Parathyroid adenoma (tissue), 2 donors: Measurements from ENCODE around the gene ARMH3.

Experiments used
- H2AFZ ChIP-seq: fragments of 300-600 bp; sonication (generic); one replicate; pipeline ENCODE4 v1.7.0; 2017; ENCODE audit warnings: antibody characterized with exemption, mild to moderate bottlenecking
- H3K27ac ChIP-seq: fragments of 300-600 bp; sonication (generic); one replicate; pipeline ENCODE4 v1.7.0; 2017
- H3K27me3 ChIP-seq: fragments of 300-600 bp; sonication (generic); one replicate; pipeline ENCODE4 v1.7.0; 2017; ENCODE audit warnings: low read length; ENCODE audit not compliant: control insufficient read depth, insufficient read depth
- H3K36me3 ChIP-seq: fragments of 300-600 bp; sonication (generic); one replicate; pipeline ENCODE4 v1.7.0; 2017; ENCODE audit warnings: low read length; ENCODE audit not compliant: control insufficient read depth, insufficient read depth
- H3K4me1 ChIP-seq: fragments of 300-600 bp; sonication (generic); one replicate; pipeline ENCODE4 v1.7.0; 2017; ENCODE audit warnings: control low read depth
- H3K4me2 ChIP-seq: fragments of 300-600 bp; sonication (generic); one replicate; pipeline ENCODE4 v1.7.0; 2017; ENCODE audit warnings: low read length
- H3K4me3 ChIP-seq: fragments of 300-600 bp; sonication (generic); one replicate; pipeline ENCODE4 v1.7.0; 2017; ENCODE audit warnings: low read depth, low read length
- H3K79me2 ChIP-seq: fragments of 300-600 bp; sonication (generic); one replicate; pipeline ENCODE4 v1.7.0; 2017; ENCODE audit warnings: control low read depth
- H3K9ac ChIP-seq: fragments of 300-600 bp; sonication (generic); one replicate; pipeline ENCODE4 v1.7.0; 2017; ENCODE audit warnings: mild to moderate bottlenecking
- H3K9me3 ChIP-seq: fragments of 300-600 bp; sonication (generic); one replicate; pipeline ENCODE4 v1.7.0; 2017; ENCODE audit warnings: low read length; ENCODE audit not compliant: control insufficient read depth
- TF ChIP-seq, protein P1 (sequence below): fragments of 300-600 bp; sonication (generic); IDR thresholded peaks from one replicate; pipeline ENCODE4 v1.7.0; 2017; ENCODE audit warnings: antibody characterized with exemption, mild to moderate bottlenecking
- donor health status: primary hyperparathyroidism.

ARMH3 gene

DNA sequence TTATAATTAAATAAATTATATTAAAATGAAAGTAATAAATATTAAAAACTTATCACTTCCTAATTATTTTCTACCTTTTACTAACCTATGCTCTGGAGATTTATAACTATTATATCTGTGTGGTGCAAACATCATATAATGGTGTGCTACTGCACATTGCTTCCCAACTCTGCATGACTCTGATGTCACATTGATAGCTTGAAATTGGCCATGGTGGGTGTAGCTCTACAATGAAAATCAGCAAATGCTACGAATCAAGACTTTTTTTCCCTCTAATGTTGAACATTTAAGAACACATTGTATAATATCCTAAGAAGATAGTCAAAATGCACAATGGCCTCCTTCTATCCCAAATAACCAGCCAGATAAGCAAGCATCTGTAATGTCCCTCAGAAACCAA, 99.1 kb downstream of the ARMH3 start:
- H3K79me2 ChIP-seq, result no peaks in the 10 kb centered on the region
- H2AFZ ChIP-seq, result no peak overlapping the region
- no peaks in the 10 kb centered on the region for H3K9me3 ChIP-seq
- H3K4me2 ChIP-seq, result no peak overlapping the region
- H3K4me3 ChIP-seq, result no peak overlapping the region
- TF ChIP-seq, protein P1, sequence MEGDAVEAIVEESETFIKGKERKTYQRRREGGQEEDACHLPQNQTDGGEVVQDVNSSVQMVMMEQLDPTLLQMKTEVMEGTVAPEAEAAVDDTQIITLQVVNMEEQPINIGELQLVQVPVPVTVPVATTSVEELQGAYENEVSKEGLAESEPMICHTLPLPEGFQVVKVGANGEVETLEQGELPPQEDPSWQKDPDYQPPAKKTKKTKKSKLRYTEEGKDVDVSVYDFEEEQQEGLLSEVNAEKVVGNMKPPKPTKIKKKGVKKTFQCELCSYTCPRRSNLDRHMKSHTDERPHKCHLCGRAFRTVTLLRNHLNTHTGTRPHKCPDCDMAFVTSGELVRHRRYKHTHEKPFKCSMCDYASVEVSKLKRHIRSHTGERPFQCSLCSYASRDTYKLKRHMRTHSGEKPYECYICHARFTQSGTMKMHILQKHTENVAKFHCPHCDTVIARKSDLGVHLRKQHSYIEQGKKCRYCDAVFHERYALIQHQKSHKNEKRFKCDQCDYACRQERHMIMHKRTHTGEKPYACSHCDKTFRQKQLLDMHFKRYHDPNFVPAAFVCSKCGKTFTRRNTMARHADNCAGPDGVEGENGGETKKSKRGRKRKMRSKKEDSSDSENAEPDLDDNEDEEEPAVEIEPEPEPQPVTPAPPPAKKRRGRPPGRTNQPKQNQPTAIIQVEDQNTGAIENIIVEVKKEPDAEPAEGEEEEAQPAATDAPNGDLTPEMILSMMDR, result no peak
- H3K36me3 ChIP-seq, result no peaks in the 10 kb centered on the region
- peaks cover 7% of the 10 kb centered on the region for H3K4me1 ChIP-seq
- no peaks in the 10 kb centered on the region for H3K27me3 ChIP-seq
- H3K27ac ChIP-seq, result no peak overlapping the region
- no peak overlapping the region for H3K9ac ChIP-seq

DNA sequence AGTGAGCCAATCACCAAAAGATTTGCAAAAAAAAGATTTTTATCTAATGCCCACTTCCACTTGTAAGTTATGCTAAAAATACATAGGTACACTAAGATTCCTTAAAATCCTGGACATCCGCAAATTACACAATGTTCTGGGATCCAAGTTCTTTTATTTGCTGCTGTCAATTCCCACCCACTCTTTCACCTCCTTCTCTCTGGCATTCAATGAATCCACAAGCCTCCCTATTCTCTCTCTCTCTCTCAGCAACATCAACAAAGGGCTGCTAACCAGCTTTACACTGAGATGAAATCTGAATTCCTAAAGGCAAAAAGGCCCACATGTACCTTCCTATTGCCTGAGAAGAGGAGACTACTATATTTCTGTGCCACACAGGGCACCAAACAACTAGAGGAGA, 99.9 kb downstream of the ARMH3 start:
- peaks cover 4% of the 10 kb centered on the region for H3K4me1 ChIP-seq
- no peak overlapping the region for H3K4me2 ChIP-seq
- no peaks in the 10 kb centered on the region for H3K36me3 ChIP-seq
- TF ChIP-seq, protein P1, result no peak
- no peak overlapping the region for H3K27ac ChIP-seq
- no peak overlapping the region for H3K4me3 ChIP-seq
- H3K9ac ChIP-seq, result no peak overlapping the region
- no peaks in the 10 kb centered on the region for H3K27me3 ChIP-seq
- no peak overlapping the region for H2AFZ ChIP-seq
- no peaks in the 10 kb centered on the region for H3K79me2 ChIP-seq
- H3K9me3 ChIP-seq, result no peaks in the 10 kb centered on the region

DNA sequence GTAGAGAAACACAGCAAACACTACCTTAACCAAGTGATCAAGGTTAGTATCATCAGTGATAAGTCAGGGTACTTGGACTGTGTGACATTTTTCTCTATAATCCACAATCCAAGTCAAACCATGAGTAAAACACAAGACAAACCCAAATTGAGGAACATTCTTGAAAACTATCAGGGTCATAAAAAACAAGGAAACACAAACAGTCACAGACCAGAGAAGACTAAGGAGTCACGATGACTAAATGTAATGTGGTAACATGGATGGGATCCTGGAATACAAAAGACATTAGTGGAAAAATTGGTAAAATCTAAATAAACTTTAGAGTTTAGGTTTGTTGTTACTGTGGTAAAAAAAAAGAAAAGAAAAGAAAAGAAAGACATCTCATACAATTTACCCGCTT, 103.8 kb downstream of the ARMH3 start:
- H3K4me2 ChIP-seq, result no peak overlapping the region
- TF ChIP-seq, protein P1, result no peak
- H3K9me3 ChIP-seq, result peaks cover 2% of the 10 kb centered on the region
- no peaks in the 10 kb centered on the region for H3K4me1 ChIP-seq
- no peak overlapping the region for H3K4me3 ChIP-seq
- no peaks in the 10 kb centered on the region for H3K27me3 ChIP-seq
- no peaks in the 10 kb centered on the region for H3K79me2 ChIP-seq
- H3K36me3 ChIP-seq, result no peaks in the 10 kb centered on the region
- no peak overlapping the region for H2AFZ ChIP-seq
- H3K27ac ChIP-seq, result no peak overlapping the region
- H3K9ac ChIP-seq, result no peak overlapping the region

DNA sequence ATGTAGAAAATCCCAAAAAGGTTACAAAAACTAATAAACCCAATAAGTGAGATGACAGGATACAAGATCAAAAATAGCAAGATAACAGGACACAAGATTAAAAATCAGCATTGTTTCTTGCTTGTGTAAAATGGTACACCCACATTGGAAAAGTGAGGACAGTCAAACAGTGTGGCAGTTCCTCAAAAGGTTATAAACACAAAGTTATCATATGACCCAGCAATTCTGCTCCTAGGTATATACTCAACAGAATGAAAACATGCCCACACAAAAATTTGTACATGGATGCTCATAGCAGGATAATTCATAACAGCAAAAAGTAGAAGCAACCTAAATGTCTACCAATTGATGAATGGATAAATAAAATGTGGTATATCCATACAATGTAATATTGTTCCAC, 105.8 kb downstream of the ARMH3 start:
- H3K79me2 ChIP-seq, result peaks cover 2% of the 10 kb centered on the region
- H2AFZ ChIP-seq, result no peak overlapping the region
- TF ChIP-seq, protein P1, result no peak
- H3K4me3 ChIP-seq, result no peak overlapping the region
- peaks cover 2% of the 10 kb centered on the region for H3K9me3 ChIP-seq
- H3K36me3 ChIP-seq, result no peaks in the 10 kb centered on the region
- H3K4me2 ChIP-seq, result no peak overlapping the region
- H3K9ac ChIP-seq, result no peak overlapping the region
- no peak overlapping the region for H3K27ac ChIP-seq
- H3K4me1 ChIP-seq, result no peaks in the 10 kb centered on the region
- no peaks in the 10 kb centered on the region for H3K27me3 ChIP-seq

DNA sequence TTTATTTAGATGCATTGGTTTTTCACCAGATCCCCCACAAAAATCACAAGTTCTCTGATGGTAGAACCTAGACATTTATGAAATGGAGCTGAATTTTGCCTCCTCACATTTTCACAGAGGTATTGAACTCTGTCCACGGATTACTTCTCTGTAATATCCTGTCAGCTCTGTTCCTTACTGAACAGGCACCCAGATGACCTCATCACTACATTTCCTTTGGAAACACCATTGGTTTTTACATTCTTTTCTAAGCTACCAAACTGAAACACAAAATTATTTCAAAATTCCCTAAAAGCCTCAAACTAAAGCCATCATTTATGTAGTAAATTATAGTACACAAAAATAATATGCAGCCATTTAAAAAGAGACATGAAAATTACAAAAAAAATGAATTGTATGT, 114.1 kb downstream of the ARMH3 start:
- Histone ChIP-seq H3K79me2 (peaks cover 4% of the 10 kb centered on the region), H3K9ac (no peak overlapping the region), H3K27me3 (no peaks in the 10 kb centered on the region), H3K9me3 (no peaks in the 10 kb centered on the region), H3K36me3 (no peaks in the 10 kb centered on the region), H3K27ac (no peak overlapping the region), H3K4me2 (no peak overlapping the region), H3K4me1 (no peaks in the 10 kb centered on the region), H3K4me3 (no peak overlapping the region), H2AFZ (no peak overlapping the region)
- TF ChIP-seq, protein P1, result no peak
